HG02884 (cell line): ENCODE data around the gene PARK7.

Source experiments
- ATAC-seq: cut with Tn5 transposase; IDR thresholded peaks from one replicate; pipeline ENCODE4 v1.9.1; 2021; ENCODE audit warnings: mild to moderate bottlenecking, moderate library complexity; ENCODE audit not compliant: unreplicated experiment

PARK7 gene

DNA sequence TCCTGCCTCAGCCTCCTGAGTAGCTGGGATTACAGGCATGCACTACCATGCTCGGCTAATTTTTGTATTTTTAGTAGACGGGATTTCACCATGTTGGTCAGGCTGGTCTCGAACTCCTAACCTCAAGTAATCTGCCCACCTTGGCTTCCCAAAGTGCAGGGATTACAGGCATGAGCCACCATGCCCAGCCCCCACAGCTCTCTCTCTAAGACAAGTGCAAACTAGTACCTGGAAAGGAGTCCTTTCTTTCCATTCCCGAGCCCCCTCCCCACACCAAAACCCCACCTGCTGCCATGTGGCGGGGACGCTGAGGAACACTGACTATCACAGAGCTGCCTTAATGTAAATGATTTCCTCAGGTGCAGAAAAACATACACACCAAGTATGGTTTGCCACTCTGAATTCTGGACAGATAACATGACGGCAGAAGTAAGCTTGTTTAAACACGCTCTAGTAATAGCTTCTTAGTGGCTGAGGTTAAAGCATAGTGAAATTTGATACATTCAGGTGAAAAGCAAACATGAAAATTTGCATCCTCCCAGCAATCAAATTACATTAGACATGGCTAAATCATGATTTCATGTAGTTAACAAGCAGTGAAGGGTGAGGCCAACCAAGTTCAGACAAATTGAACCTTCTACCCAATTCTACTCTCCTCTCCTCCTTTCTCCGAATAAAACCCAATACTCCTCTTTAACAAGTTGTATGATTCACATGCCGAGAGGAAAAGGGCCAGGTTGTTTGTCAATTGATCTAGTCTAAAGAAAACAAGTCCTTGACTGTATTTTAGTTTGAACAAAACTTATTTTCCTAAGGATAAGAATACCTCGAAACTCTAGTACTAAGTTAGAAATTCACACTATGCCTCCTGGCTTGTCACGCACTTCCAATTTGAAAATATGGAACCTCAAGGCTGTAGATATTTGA lies 44.8 kb downstream of the PARK7 start:
- no peak for ATAC-seq

DNA sequence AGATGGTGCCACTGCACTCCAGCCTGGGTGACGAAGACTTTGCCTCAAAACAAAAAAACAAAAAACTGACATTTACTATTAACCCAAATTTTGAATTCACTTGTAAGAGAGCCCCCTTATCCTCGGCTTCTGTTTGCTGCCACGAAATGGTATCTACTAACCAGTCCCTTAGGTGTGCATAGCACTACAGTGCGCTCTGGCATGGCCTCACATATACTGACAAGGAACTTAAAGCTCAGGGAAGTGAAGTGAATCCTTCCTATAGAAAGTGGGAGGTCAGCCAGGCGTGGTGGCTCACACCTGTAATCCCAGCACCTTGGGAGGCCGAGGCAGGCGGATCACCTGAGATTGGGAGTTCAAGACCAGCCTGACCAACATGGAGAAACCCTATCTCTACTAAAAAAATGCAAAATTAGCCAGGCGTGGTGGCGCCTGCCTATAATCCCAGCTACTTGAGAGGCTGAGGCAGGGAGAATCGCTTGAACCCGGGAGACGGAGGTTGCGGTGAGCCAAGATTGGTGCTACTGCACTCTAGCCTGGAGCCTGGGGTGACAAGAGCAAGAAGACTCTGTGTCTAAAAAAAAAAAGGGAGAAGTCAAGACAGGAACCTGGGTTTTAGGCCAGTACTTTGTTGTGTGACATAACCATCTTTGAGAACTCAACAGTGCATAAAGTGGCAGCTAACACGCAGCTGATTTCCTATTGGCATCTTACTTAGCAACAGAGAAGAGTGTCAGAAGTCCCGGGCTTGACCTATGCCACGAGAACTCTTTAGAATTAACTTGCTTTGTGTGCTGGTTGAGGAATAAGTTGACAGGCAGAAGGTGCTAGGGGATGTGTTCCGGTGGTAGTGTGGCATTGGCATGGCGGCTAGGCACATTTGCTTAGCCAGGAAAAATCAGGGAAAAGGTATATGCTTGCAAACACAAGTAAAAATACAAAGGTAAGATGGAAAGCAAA lies 47.8 kb downstream of the PARK7 start:
- ATAC-seq: no peak

DNA sequence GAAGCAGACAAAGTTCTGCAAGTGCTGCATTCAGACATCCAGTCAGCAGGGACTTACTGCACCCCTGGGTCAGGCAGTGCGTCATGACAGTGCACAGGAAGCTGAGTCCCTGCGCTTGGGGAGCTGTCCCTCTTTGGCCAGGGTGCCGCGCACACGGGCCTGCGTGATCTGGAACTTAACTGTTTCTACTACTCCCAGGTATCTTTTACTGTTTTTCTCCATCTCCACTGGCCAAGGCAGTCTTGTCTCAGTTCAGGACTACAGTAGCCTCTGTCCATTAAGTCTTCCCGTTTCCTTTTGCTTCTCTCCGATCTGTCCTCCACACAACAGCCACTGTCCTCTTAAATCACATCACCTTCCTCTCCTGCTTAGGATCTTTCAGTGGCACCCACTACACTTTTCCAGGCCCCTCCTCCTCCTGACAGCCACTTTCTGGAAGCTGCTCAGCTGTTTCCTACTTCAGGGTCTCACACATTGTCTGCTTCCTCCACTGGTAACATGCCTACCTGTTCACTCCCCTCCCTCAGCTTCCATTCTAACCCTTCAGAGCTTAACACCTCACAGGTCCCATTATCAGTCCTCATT lies 48.7 kb downstream of the PARK7 start:
- no peak for ATAC-seq

DNA sequence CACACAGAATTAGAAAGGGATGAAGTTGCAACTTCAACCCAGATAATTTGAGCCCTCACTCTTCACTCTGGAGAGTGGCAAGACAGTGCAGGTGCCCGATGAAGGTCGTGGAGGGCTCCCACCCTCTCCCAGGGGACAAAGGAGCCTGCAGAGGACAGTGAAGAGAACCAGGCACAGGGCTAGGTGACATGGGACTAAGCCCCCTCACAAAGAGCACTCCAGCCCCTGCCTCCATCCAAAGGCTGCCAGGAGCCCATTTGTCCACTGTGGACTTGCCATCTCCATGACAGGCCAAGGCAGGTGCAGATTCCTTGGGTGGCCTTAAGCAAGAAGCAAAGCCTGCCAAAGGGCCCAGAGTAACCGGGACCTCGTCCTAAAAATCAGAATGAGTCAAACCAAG lies 49.5 kb downstream of the PARK7 start:
- no peak for ATAC-seq

DNA sequence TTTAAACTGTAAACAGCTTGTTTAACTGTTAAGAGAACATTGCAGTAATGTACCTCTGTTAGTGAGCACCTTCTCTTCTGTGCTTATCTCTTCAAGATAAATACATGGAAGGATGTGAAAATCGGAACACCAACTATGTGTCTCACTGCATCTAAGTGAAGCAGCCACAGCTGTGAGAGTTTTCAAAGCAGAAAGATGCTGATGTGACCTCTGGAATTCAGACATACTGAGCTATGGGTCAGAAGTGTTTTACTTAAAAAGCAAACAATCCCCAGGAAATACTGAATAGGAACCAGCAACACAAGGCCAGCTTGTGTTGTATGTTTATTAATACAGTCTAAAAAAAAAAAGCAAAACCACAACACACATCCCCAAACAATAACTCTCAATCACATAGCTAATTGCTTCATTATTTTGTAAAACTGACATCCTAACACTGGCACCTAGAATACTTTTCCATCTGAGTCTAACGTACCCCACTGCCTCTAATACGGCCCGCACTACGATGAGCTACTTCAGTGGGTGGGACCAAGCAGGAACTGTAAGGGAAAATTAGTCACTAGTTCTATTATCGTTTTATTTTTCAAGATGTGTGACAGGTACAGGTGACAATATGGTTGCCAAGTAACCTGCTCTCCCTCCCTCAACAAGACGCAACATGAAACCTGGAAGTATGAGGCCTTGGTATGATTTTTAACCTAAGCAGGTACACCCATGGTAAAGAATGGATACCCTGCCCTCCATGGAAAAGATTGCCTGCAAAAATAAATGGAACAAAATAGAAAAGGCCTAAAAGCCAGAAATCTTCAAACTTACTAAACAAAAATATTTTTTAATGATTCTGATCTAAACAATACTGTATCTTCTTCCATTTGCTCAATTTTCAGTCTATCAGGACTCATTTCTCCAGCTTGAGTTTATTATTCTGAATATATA lies 50.7 kb downstream of the PARK7 start:
- ATAC-seq: no peak

DNA sequence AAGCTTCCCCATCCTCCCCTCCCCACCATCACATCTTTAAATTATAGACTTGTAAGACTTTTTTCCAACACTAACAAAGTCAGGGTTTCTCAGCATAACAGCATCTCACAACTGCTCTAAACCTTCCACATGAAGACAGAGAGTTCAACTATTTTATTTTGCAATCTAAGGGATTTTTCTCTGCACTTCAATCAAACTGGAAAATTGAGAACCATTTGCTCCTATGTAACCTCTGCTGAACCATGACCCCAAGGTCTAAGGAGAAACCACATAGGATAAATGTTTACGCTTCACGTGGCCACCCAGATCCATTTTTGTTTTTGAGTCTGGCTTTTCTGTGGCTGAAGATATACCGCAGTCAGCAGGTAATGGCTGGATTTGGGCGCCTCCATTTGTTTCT lies 51.4 kb downstream of the PARK7 start:
- ATAC-seq: no peak

DNA sequence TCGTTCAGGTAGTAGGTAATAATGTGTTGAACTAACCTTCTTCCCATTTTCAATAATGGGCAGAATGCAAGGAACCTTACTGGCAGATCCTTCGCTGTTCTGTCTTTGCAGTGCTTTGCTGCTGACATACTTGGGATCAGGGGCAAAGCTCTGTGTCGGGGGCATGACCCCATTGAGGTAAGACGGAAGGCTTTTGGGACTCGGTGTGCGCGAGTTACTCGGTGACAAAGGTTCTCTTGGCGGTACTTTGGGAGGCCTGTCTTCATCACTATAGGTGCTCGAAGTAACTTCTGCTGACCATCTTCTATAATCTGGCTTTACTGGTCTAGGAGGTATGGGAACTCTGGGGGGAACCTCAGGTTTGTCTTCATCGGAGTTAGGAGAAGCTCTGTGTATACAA lies 51.9 kb downstream of the PARK7 start:
- ATAC-seq: no peak

DNA sequence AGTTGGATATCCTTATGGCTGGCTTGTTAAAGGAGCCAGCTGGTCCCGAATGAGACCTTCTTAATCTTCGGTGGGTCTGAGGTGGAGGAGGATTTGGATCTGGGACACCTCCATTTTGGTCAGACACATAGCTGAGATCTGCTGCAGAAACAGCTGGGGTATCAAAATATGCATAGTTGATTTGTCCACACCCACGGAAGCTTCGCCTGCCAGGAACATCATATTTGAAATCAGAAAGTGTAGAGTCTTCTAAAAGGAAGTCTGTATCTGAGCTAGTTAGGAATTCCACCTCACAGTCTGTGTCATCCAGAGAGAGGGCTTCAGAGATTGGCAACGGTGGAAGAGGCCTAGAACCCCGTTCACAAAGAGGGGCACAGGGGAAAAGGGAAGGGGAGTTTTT lies 52.3 kb downstream of the PARK7 start:
- no peak for ATAC-seq

DNA sequence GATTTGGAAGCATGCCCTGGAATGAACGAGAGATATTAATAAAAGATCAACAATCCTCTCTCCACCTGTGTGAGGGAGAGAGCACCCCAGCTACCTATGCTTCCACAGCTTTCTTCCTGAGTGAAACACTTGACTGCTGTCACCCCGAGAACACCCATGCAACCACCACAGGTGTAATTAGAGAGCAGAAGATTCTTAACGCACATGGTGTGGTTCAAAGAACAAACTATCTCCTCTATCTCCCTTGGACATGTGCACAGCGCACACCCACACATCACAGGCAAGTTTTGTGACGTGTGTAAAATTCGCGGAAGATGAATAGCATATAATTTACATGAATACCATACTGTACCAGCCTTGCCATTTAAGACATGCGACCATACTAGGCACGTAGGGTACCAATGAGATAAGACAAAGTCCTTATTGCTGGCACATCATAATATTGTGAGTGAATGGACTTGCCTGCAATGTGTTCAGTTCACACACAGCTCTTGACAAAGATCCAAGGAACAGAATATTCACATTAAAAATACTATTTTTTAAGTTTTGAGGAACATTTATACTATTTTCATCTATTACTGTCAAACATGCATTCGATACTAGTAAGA lies 53.0 kb downstream of the PARK7 start:
- ATAC-seq: no peak

DNA sequence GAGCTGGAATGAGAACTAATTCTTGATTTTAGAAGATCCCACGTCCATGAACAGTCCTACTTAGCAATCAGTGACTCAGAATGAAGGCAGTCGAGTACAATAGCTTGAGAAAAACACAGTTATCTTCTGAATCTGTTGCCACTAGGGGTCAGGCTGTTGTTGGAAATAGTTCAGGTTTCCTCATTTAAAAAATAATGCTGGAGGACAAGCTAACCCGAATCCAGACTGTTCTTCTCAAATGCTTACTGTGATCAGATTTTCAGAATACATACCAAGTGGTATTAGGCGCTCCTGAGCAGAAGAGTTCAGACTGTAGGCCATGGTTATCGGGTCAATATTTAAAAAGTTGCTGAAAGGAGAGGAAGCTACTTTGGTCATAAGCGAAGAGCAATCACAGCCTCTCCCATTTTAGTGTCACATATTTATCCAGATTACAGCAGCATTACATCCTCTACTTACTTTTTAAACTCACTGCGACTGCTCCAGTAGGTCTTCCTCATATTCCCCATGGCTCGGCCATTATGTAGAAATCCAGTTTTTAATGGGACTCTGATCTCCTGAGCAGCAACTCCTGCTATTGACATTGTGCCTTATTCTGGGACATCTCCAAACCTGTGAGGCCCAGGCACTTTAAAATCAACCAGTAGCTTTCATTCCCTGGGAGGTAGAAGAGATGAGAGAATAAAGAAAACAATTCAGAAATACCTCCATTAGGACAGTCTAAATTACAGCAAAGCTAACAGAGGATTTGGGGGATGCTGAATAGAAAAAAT lies 53.7 kb downstream of the PARK7 start:
- ATAC-seq: no peak

DNA sequence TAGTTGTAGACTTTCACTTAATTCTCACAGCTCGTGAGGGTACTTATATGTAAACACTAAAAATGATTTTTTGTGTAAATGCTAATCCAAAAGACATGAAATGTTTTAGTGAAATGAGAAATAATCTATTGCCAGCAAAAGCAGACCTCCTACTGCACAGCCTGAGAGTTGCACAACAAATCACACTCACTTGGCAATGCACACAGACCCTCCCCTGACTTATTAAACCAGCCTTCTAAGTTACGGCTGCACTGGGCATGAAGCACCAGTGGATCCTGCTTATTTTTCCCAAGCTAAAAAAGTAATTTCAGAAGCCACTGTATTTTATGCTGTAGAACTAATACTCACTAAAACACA lies 54.3 kb downstream of the PARK7 start:
- no peak for ATAC-seq

DNA sequence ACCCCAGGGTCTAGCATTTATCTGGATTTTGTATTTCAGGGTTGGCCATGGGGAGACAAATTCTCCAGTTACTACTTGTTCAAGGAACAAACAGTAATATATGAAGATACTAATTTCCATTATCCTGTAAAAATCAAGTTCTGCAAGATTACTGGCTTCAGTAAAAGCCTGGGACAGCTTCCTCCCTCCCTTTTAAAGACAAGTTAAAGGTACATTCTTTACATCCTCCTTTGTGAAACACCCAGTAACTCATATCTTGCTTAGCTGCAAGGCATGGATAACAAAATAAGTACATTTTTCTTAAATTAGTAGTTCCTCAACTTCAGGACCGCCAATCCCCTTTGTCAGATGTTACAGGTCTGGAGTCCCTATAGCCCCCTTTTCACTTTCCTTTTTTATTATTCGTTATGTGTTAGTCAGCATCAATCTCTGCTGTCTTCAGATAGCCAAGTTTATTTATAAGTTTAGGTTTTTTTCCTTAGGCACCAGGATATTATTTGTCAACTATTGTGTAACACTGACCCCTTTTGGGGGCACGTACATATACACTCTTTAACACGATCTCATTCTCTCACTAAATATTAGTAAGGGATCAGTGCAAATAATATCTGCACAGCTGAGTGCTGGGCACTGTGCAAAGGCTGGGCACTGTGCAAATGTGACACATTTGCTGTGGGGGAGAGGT lies 54.8 kb downstream of the PARK7 start:
- no peak for ATAC-seq

DNA sequence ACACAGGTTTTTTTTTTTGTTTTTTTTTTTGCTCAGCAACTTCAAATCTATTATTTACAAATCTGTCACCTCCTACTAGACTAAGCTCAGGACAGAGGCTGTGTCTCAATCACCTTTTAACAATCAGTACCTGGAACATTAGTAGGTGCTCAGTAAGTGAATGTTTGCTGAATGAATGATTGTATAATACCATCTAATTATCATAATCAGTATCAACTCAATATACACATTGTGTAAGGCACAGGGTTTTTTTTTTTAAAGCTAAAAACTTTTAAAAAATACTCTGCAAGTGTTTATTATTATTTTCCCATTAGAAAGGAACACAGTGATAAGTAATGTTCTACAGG lies 55.4 kb downstream of the PARK7 start:
- ATAC-seq: no peak

DNA sequence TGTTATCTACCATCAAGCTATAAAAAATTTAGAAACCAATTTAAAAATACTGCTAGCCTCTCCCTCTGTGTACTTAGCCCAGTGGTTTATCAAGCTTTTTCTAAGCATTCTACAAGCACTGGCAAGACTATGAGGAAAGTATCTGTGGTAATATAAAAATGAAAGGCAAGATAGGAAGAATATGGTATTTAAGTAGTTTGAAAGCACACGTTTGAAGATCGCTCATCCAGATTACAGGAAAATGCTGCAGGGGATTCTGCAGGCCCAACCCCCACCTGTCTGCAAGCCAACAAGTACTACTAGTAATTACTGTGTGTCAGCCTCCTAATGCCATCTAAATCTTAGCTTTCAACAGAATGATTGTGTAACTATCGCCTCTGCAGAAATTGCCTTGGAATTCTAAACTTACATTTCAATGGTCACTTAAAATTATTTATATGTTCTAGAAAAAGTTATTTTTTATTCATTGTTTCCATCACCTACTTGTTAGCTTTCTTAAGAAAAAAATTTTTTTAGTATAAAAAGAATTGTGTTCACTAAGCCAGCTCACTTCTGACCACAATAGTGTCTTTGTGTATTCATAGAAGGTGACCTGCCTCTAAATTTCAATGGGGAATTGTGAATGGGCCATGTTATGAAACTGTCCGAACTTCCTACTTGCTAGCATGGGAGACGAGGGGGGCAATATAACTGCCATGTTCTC lies 56.1 kb downstream of the PARK7 start:
- no peak for ATAC-seq

DNA sequence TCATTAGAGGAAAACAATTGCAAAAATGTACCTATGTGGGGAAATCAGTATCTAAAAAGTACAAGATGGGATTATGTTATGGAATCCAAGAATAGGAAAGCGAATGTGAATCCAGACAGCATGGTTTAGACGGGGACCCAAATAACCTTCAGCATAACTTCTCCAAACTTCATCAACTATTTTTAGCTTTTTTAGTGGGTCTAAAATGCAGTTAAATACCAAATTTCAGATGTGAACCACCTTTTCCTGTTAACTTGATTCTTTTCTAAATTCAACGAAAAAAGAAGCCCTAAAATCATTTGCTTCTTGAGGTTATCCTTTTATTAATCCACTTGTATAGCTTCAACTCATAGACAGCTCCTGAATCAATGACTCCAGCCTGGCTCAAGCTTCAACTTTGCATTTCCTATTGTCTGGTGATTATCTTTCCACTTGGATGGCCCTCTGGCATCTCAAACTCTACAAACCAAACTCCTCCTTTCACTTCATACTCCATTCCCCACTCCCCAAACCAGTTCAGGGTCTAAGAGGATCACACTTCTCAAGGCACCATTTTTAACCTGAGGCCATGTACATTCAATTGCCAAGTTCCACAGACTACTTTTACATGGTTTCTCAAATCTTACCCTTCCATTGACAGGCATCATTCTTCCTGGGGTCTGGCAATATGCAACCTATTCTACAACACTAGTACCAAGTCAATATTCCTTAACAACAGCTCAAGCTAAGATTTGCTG lies 57.1 kb downstream of the PARK7 start:
- no peak for ATAC-seq

DNA sequence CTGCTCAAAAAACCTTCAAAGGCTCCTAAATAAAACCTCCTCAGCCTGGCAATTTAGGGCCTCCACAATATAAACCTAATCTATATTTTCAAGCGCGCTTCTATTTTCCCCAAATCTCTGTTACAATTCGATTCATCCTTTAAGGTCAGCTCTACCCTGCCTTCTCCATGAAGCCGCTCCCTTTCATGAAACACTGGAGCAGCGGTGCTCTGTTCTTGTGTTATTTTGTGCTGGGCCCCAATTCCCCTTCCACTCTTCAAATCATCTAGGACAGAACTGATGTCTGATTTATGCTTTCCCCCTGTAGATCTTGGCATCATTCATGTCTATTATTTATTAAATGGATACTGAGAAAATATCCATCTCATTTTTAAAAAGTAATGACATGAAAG lies 57.7 kb downstream of the PARK7 start:
- no peak for ATAC-seq

DNA sequence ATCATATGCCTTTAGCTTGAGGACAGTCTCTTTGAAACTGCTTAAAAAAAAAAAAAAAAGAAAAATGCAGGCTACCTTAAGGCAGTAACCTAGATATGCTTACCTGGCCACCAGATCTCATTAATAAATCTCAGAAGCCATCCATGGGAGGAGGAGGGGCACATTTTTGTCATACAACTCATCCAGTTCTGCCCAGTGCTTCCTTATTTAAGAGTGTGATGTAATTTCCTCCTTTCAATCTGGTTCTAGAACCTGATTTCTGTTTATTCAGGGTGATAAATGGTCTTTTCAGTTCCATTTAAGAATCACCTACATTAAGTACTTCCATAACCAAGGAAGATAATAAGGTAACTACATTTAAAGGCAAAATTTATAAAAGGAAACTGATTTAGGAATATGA lies 58.5 kb downstream of the PARK7 start:
- no peak for ATAC-seq
